IMR-90 (cell line): ENCODE results near the gene LY9. TPM values are rescaled to one million over a fixed set of nuclear protein-coding genes. Genes with fewer than 3 reads are reported as not detected.

ENCODE experiments used
- ATAC-seq: fragments of 200-7000 bp; cut with Tn5 transposase; 2 replicates; pipeline ENCODE4 v1.9.1; 2020; ENCODE audit warnings: low read depth, mild to moderate bottlenecking, moderate library complexity
- BruUV-seq: library from RNA; stranded (reverse); fragments of 400-500 nt; replicated peaks from 2 replicates; lab custom pipeline; 2021; lab: Mats Ljungman, UMichigan
- CTCF ChIA-PET: fragments of 300-600 bp; formaldehyde crosslinking; extraction: SDS; loops from one replicate; lab custom pipeline; 2021; ENCODE audit warnings: antibody characterized with exemption; lab: Yijun Ruan, JAX
- POLR2A ChIA-PET: fragments of 300-600 bp; sonication (Branson Sonifier 250); formaldehyde crosslinking; loops from one replicate; lab custom pipeline; 2022; ENCODE audit warnings: antibody characterized with exemption; ENCODE audit not compliant: unreplicated experiment; lab: Charles Lee
- DNase-seq: peaks from one replicate; pipeline ENCODE4 v3.0.0; 2013
- H2AFZ ChIP-seq: replicated peaks from 2 replicates; pipeline ENCODE3; 2013; ENCODE audit warnings: low read length, mild to moderate bottlenecking; ENCODE audit not compliant: poor library complexity
- H2AK5ac ChIP-seq: 2 replicates; pipeline ENCODE4 v1.6.1; 2013; ENCODE audit warnings: low read depth, low read length, inconsistent platforms
- H2AK9ac ChIP-seq: replicated peaks from 2 replicates; pipeline ENCODE3; 2013; ENCODE audit warnings: mild to moderate bottlenecking, low read depth, low read length, moderate library complexity; ENCODE audit not compliant: poor library complexity
- H2BK120ac ChIP-seq: 2 replicates; pipeline ENCODE4 v1.6.1; 2013; ENCODE audit warnings: low read depth, low read length, inconsistent platforms
- H2BK15ac ChIP-seq: 3 replicates; pipeline ENCODE4 v1.6.1; 2013; ENCODE audit warnings: low read depth, low read length, inconsistent platforms
- H2BK20ac ChIP-seq: 2 replicates; pipeline ENCODE4 v1.6.1; 2013; ENCODE audit warnings: low read depth, mild to moderate bottlenecking, inconsistent platforms, low read length, moderate library complexity
- H2BK5ac ChIP-seq: 2 replicates; pipeline ENCODE4 v1.6.1; 2013; ENCODE audit warnings: mild to moderate bottlenecking, low read depth, low read length, inconsistent platforms; ENCODE audit not compliant: poor library complexity, severe bottlenecking
- H3K14ac ChIP-seq: replicated peaks from 2 replicates; pipeline ENCODE4 v1.6.1; 2013; ENCODE audit warnings: low read depth, low read length, inconsistent platforms
- H3K18ac ChIP-seq: 2 replicates; pipeline ENCODE4 v1.6.1; 2013; ENCODE audit warnings: low read depth, low read length, control low read depth
- H3K23ac ChIP-seq: 2 replicates; pipeline ENCODE4 v1.6.1; 2013; ENCODE audit warnings: low read depth, low read length, inconsistent platforms
- H3K27ac ChIP-seq: 2 replicates; pipeline ENCODE4 v1.5.1; 2013; ENCODE audit warnings: mild to moderate bottlenecking, control low read depth, low read length; ENCODE audit not compliant: insufficient read depth
- H3K27me3 ChIP-seq: 2 replicates; pipeline ENCODE4 v1.6.1; 2013; ENCODE audit warnings: low read length; ENCODE audit not compliant: control insufficient read depth, insufficient read depth
- H3K36me3 ChIP-seq: 2 replicates; pipeline ENCODE4 v1.6.1; 2013; ENCODE audit warnings: low read length, mixed read lengths; ENCODE audit not compliant: control insufficient read depth, insufficient read depth
- H3K4ac ChIP-seq: 2 replicates; pipeline ENCODE4 v1.6.1; 2013; ENCODE audit warnings: low read depth, low read length, inconsistent platforms
- H3K4me1 ChIP-seq: 2 replicates; pipeline ENCODE4 v1.6.1; 2013; ENCODE audit warnings: low read length, mixed read lengths; ENCODE audit not compliant: control insufficient read depth, insufficient read depth
- H3K4me2 ChIP-seq: 2 replicates; pipeline ENCODE4 v1.6.1; 2013; ENCODE audit warnings: low read depth, mild to moderate bottlenecking, control low read depth, low read length, moderate library complexity
- H3K4me3 ChIP-seq: 2 replicates; pipeline ENCODE4 v1.5.1; 2013; ENCODE audit warnings: low read depth, mild to moderate bottlenecking, control low read depth, low read length, moderate library complexity; ENCODE audit not compliant: insufficient read depth
- H3K56ac ChIP-seq: 2 replicates; pipeline ENCODE4 v1.6.1; 2013; ENCODE audit warnings: low read length, inconsistent platforms; ENCODE audit not compliant: insufficient read depth; ENCODE audit errors: extremely low read depth
- H3K79me1 ChIP-seq, 2 experiments: 2 replicates each; pipeline ENCODE4 v1.6.1; 2013; ENCODE audit warnings: low read length in 2 of 2, inconsistent platforms in 1 of 2, low read depth in 1 of 2
- H3K9ac ChIP-seq: 2 replicates; pipeline ENCODE4 v1.6.1; 2013; ENCODE audit warnings: low read depth, low read length, control low read depth
- H3K9me1 ChIP-seq: 2 replicates; pipeline ENCODE4 v1.6.1; 2013; ENCODE audit warnings: low read length, inconsistent platforms; ENCODE audit not compliant: insufficient read depth
- H3K9me3 ChIP-seq: 2 replicates; pipeline ENCODE4 v1.6.1; 2013; ENCODE audit warnings: low read length; ENCODE audit not compliant: control insufficient read depth, insufficient read depth
- H4K20me1 ChIP-seq: 2 replicates; pipeline ENCODE4 v1.6.1; 2013; ENCODE audit warnings: low read length, inconsistent platforms; ENCODE audit not compliant: insufficient read depth
- H4K5ac ChIP-seq: 2 replicates; pipeline ENCODE4 v1.6.1; 2013; ENCODE audit warnings: mild to moderate bottlenecking, low read depth, low read length, control low read depth
- H4K8ac ChIP-seq, 2 experiments: 2 replicates each; pipeline ENCODE4 v1.6.1; 2013; ENCODE audit warnings: low read depth in 2 of 2, low read length in 2 of 2, control low read depth in 1 of 2, inconsistent platforms in 1 of 2
- H4K91ac ChIP-seq: 2 replicates; pipeline ENCODE4 v1.6.1; 2013; ENCODE audit warnings: low read depth, low read length, inconsistent platforms; ENCODE audit not compliant: insufficient read depth
- BHLHE40 ChIP-seq: fragments of 150-350 bp; IDR thresholded peaks from 2 replicates; pipeline ENCODE4 v1.6.1; 2016; ENCODE audit warnings: mild to moderate bottlenecking, low read depth, low read length
- CEBPB ChIP-seq: IDR thresholded peaks from 2 replicates; pipeline ENCODE4 v1.6.1; 2012; ENCODE audit warnings: low read depth, low read length, improper control_type of control experiment
- CHD1 ChIP-seq: IDR thresholded peaks from 2 replicates; pipeline ENCODE4 v1.6.1; 2012; ENCODE audit warnings: low read depth, low read length, improper control_type of control experiment
- FOS ChIP-seq: fragments of 150-350 bp; IDR thresholded peaks from 2 replicates; pipeline ENCODE4 v1.6.1; 2016; ENCODE audit warnings: low read depth, low read length
- MAFK ChIP-seq: IDR thresholded peaks from 2 replicates; pipeline ENCODE4 v1.6.1; 2012; ENCODE audit warnings: low read depth, low read length, improper control_type of control experiment
- MXI1 ChIP-seq: IDR thresholded peaks from 2 replicates; pipeline ENCODE4 v1.6.1; 2012; ENCODE audit warnings: low read depth, mild to moderate bottlenecking, low read length, moderate library complexity, borderline replicate concordance
- RAD21 ChIP-seq: IDR thresholded peaks from 2 replicates; pipeline ENCODE4 v1.6.1; 2012; ENCODE audit warnings: low read length, improper control_type of control experiment
- RCOR1 ChIP-seq: IDR thresholded peaks from 2 replicates; pipeline ENCODE4 v1.6.1; 2012; ENCODE audit warnings: mild to moderate bottlenecking, low read length, improper control_type of control experiment; ENCODE audit not compliant: insufficient replicate concordance
- RFX5 ChIP-seq: IDR thresholded peaks from 2 replicates; pipeline ENCODE4 v1.8.0; 2012; ENCODE audit warnings: low read depth, mild to moderate bottlenecking, low read length, moderate library complexity
- USF2 ChIP-seq: fragments of 150-350 bp; IDR thresholded peaks from 2 replicates; pipeline ENCODE4 v1.6.1; 2017; ENCODE audit warnings: mild to moderate bottlenecking, antibody characterized with exemption, low read length, low read depth
- WGBS, 2 experiments: methylation state at CpG; one replicate each; pipeline versions ENCODE4 v1.1.5 to v1.1.7; 2013; ENCODE audit warnings: missing lambda C conversion rate in 2 of 2; ENCODE audit not compliant: insufficient read length in 1 of 2; ENCODE audit errors: extremely low coverage in 2 of 2; 5-methylcytosine and 5-hydroxymethylcytosine counted together
- dilution Hi-C: fragments of 300-500 bp; cut with HindIII; formaldehyde crosslinking; loops from one replicate; pipeline ENCODE4 v1.14.3; 2018; ENCODE audit warnings: low sequenced_read_pairs; ENCODE audit not compliant: unreplicated experiment
- in situ Hi-C: fragments of 300-500 bp; cut with MboI; formaldehyde crosslinking; loops from 3 replicates; pipeline ENCODE4 v1.14.3; 2019; ENCODE audit warnings: low sequenced_read_pairs, inconsistent platforms, mixed read lengths
- intact Hi-C: fragments of 100-400 bp; cut with micrococcal nuclease; formaldehyde crosslinking; loops from 2 replicates; pipeline ENCODE4 v1.10.0; 2022
- polyA plus RNA-seq, 3 experiments: library from polyadenylated mRNA; depleted of rRNA; stranded (reverse); fragments of >200 nt; gene quantifications; 2 replicates each; pipeline ENCODE4 v1.2.3, GENCODE V29; 2012; ENCODE audit warnings: low replicate concordance in 1 of 3
- total RNA-seq: library from RNA; depleted of rRNA; stranded (reverse); fragments of >200 nt; gene quantifications from 2 replicates; pipeline ENCODE4 v1.2.3, GENCODE V29; 2012
- TF ChIP-seq, protein P1 (sequence below): conservative IDR thresholded peaks from 2 replicates; pipeline ENCODE4 v1.5.1; 2012; ENCODE audit warnings: mild to moderate bottlenecking, low read depth, low read length, improper control_type of control experiment
- TF ChIP-seq, protein P2 (sequence below): fragments of 150-350 bp; IDR thresholded peaks from 2 replicates; pipeline ENCODE4 v1.6.1; 2016; ENCODE audit warnings: low read depth, mild to moderate bottlenecking, low read length, moderate library complexity, borderline replicate concordance

Gene LY9
- total and polyA plus RNA-seq, 2 of the 4 experiments (the other 2 are of a cell fraction), result not detected

DNA sequence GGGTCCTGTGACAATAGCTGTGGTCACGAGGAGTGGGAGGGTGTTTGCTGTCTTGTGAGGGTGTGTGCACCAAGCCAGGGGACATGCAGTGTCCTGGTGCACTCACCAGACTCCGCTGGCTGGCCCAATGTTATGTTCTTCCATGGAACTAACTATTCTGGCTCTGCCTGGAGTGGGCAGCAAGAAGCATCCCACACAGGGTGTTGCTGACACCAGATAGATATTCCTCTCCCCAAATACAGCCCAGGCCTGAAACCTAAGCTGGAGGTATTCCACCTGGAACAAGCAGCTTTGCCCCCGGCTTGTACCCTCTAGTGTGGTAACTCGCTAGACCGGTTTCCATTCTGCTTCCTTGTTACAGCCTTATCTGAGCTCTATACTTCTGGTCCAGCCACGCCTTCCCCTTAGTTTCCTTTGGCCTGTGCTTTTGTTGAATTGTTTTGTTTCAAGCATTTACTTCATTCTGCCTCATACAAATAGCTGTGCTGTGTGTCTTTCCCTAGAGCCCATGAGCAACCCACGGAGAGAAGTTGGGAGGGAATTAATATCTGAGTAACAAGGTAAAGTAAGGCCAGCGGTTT lies 14.7 kb upstream of the LY9 start:
- POLR2A ChIA-PET, result no interaction called here
- Histone ChIP-seq H4K8ac (no peak overlapping the region), H2AK9ac (no peak overlapping the region), H2BK20ac (no peak overlapping the region), H3K36me3 (no peaks in the 10 kb centered on the region), H3K23ac (no peak overlapping the region), H3K9ac (no peak overlapping the region), H3K9me1 (no peaks in the 10 kb centered on the region), H3K18ac (no peak overlapping the region), H2AFZ (no peak overlapping the region), H2AK5ac (no peak overlapping the region), H2BK5ac (no peak overlapping the region), H3K4ac (no peak overlapping the region), H3K4me3 (no peak overlapping the region), H3K56ac (no peak overlapping the region), H3K27ac (no peak overlapping the region), H2BK120ac (no peak overlapping the region), H3K14ac (no peak overlapping the region), H3K4me1 (no peaks in the 10 kb centered on the region), H3K27me3 (no peaks in the 10 kb centered on the region), H4K91ac (no peak overlapping the region), H2BK15ac (no peak overlapping the region), H3K4me2 (no peak overlapping the region), H3K9me3 (no peaks in the 10 kb centered on the region), H4K5ac (no peak overlapping the region), H3K79me1 (no peaks in the 10 kb centered on the region), H4K20me1 (no peaks in the 10 kb centered on the region)
- CTCF ChIA-PET, result no interaction called here
- DNase-seq (no peak), ATAC-seq (no peak)
- intact Hi-C loops, result no loop called here
- no CpG with 5 or more reads among the region's 8 CpGs for WGBS, 2 experiments
- TF ChIP-seq CHD1 (no peak), FOS (no peak), RAD21 (no peak), RCOR1 (no peak), USF2 (no peak), MAFK (no peak), CEBPB (no peak), MXI1 (no peak), BHLHE40 (no peak), RFX5 (no peak)
- TF ChIP-seq, protein P1, sequence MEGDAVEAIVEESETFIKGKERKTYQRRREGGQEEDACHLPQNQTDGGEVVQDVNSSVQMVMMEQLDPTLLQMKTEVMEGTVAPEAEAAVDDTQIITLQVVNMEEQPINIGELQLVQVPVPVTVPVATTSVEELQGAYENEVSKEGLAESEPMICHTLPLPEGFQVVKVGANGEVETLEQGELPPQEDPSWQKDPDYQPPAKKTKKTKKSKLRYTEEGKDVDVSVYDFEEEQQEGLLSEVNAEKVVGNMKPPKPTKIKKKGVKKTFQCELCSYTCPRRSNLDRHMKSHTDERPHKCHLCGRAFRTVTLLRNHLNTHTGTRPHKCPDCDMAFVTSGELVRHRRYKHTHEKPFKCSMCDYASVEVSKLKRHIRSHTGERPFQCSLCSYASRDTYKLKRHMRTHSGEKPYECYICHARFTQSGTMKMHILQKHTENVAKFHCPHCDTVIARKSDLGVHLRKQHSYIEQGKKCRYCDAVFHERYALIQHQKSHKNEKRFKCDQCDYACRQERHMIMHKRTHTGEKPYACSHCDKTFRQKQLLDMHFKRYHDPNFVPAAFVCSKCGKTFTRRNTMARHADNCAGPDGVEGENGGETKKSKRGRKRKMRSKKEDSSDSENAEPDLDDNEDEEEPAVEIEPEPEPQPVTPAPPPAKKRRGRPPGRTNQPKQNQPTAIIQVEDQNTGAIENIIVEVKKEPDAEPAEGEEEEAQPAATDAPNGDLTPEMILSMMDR, result no peak
- TF ChIP-seq, protein P2, sequence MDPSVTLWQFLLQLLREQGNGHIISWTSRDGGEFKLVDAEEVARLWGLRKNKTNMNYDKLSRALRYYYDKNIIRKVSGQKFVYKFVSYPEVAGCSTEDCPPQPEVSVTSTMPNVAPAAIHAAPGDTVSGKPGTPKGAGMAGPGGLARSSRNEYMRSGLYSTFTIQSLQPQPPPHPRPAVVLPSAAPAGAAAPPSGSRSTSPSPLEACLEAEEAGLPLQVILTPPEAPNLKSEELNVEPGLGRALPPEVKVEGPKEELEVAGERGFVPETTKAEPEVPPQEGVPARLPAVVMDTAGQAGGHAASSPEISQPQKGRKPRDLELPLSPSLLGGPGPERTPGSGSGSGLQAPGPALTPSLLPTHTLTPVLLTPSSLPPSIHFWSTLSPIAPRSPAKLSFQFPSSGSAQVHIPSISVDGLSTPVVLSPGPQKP, result no peak
- BruUV-seq, result no TSS peak
- in situ Hi-C loops, result no loop called here
- dilution Hi-C loops, result no loop called here
